SW480 (cell line): ENCODE data around the gene MACROH2A1.

Experiments used
- DNase-seq: peaks from one replicate; pipeline ENCODE4 v3.0.0-alpha.2; 2016; ENCODE audit warnings: low spot score

The MACROH2A1 gene

GRCh38 chr5:135355169-135355568, 43.9 kb downstream of the MACROH2A1 start:
- DNase-seq = no peak

- no peak for DNase-seq
These were observed 44.9 kb downstream of the MACROH2A1 start for GRCh38 chr5:135353952-135354721.

GRCh38 chr5:135350536-135350935, 48.5 kb downstream of the MACROH2A1 start:
- no peak for DNase-seq

- no peak for DNase-seq
These were observed 49.1 kb downstream of the MACROH2A1 start for GRCh38 chr5:135349886-135350285.

GRCh38 chr5:135349451-135349850, 49.6 kb downstream of the MACROH2A1 start:
- no peak for DNase-seq

GRCh38 chr5:135348918-135349317, 50.1 kb downstream of the MACROH2A1 start:
- no peak for DNase-seq

GRCh38 chr5:135347392-135347791, 51.6 kb downstream of the MACROH2A1 start:
- no peak for DNase-seq

- no peak for DNase-seq
These were observed 52.9 kb downstream of the MACROH2A1 start for GRCh38 chr5:135345956-135346731.

GRCh38 chr5:135344349-135344748, 54.7 kb downstream of the MACROH2A1 start:
- no peak for DNase-seq

GRCh38 chr5:135343413-135343812, 55.6 kb downstream of the MACROH2A1 start:
- DNase-seq = peak; percentile 48

- no peak for DNase-seq
These were observed 56.5 kb downstream of the MACROH2A1 start for GRCh38 chr5:135342551-135342875.

GRCh38 chr5:135341696-135342550, 57.1 kb downstream of the MACROH2A1 start:
- no peak for DNase-seq

GRCh38 chr5:135341016-135341666, 57.9 kb downstream of the MACROH2A1 start:
- DNase-seq = peak; percentile 94

GRCh38 chr5:135340568-135340967, 58.5 kb downstream of the MACROH2A1 start:
- DNase-seq = peak; percentile 85

GRCh38 chr5:135339623-135340022, 59.4 kb downstream of the MACROH2A1 start:
- no peak for DNase-seq

GRCh38 chr5:135339189-135339588, 59.8 kb downstream of the MACROH2A1 start:
- no peak for DNase-seq

- no peak for DNase-seq
These were observed 62.0 kb downstream of the MACROH2A1 start for GRCh38 chr5:135337064-135337463.

GRCh38 chr5:135335031-135335828, 63.8 kb downstream of the MACROH2A1 start:
- no peak for DNase-seq

- no peak for DNase-seq
These were observed 65.1 kb downstream of the MACROH2A1 start for GRCh38 chr5:135333732-135334515.

GRCh38 chr5:135332519-135333150, 66.4 kb downstream of the MACROH2A1 start:
- peak; percentile 82 for DNase-seq
